Uterus (tissue), 4 donors: ENCODE data around the gene TRIM8. TPM values are rescaled to one million over a fixed set of nuclear protein-coding genes. Genes with fewer than 3 reads are reported as not detected.

Experiments
- DNase-seq, 2 donors: peaks; one replicate each; pipeline ENCODE4 v3.0.0-alpha.2; 2019 to 2020
- H3K27ac ChIP-seq, 2 donors: fragments of 200-600 bp; sonication (generic); 1 replicate in 1 of 2; 2 replicates in 1 of 2; pipeline ENCODE4 v1.5.1; 2016 to 2018
- H3K27me3 ChIP-seq, 2 donors: fragments of 200-600 bp; sonication (generic); one replicate each; pipeline ENCODE4 v1.5.1; 2018 to 2019; ENCODE audit warnings: control low read depth in 1 of 2
- H3K36me3 ChIP-seq, 2 donors: fragments of 200-600 bp; sonication (generic); one replicate each; pipeline ENCODE4 v1.5.1; 2019; ENCODE audit warnings: control low read depth in 1 of 2
- H3K4me1 ChIP-seq, 2 donors: fragments of 200-600 bp; sonication (generic); one replicate each; pipeline ENCODE4 v1.5.1; 2018 to 2019; ENCODE audit warnings: control low read depth in 1 of 2
- H3K4me3 ChIP-seq, 2 donors: fragments of 200-600 bp; sonication (generic); 1 replicate in 1 of 2; 2 replicates in 1 of 2; pipeline ENCODE4 v1.5.1; 2018 to 2019; ENCODE audit warnings: mild to moderate bottlenecking in 1 of 2
- H3K9me3 ChIP-seq, 2 donors: fragments of 200-600 bp; sonication (generic); one replicate each; pipeline ENCODE4 v1.5.1; 2019; ENCODE audit warnings: control low read depth in 1 of 2
- POLR2A ChIP-seq, 2 donors: fragments of 450-650 bp; IDR thresholded peaks; one replicate each; pipeline ENCODE4 v1.6.1; 2016; ENCODE audit warnings: antibody characterized with exemption in 2 of 2, mild to moderate bottlenecking in 1 of 2, moderate library complexity in 1 of 2
- intact Hi-C: fragments of 100-400 bp; cut with DNase I; formaldehyde crosslinking; loops from one replicate; pipeline ENCODE4 v1.15.1; 2023; ENCODE audit warnings: low total_unique reads
- total RNA-seq, 4 donors: library from RNA; depleted of rRNA in 3 of 4; stranded (reverse); fragments of >200 nt in 3 of 4; gene quantifications; one replicate each; pipeline versions ENCODE4 v1.1.0 to v1.2.4, GENCODE V29; 2014 to 2023
- TF ChIP-seq, protein P1 (sequence below), 4 experiments: fragments of 200-600 bp in 2 of 4; fragments of 450-650 bp in 2 of 4; sonication (generic) in 2 of 4; IDR thresholded peaks; one replicate each; pipeline ENCODE4 v1.5.1; 2016 to 2019; ENCODE audit warnings: antibody characterized with exemption in 4 of 4, mild to moderate bottlenecking in 2 of 4, moderate library complexity in 1 of 4
- donor health status: DM: yes; HTN: yes; CAD: no.

The TRIM8 gene
- total RNA-seq, 4 donors from 2014 or later = 71.2 to 119 (median 102) TPM

DNA sequence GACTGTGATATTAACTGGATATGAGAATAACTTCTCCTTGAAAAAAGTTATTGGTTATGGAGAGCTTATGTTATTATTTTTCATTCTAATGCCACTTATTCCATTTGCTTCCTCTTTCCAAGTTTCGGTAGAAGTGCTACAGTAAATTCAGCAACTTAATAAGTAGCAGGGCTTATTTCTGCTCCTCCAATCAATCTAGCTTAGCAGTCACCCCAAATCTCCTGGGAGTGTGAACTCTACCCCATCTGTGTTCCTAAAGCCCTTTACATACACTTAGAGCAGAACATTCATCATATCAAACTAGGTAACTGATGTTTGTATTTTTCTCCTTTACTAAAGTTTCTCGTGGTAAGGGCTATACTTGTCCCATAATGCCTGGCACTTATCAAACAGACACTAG is 61.3 kb downstream of the TRIM8 start:
- no peaks in the 10 kb centered on the region for H3K9me3 ChIP-seq
- no peaks in the 10 kb centered on the region for H3K27me3 ChIP-seq
- no peak overlapping the region for H3K4me3 ChIP-seq
- no peaks in the 10 kb centered on the region for H3K4me1 ChIP-seq
- TF ChIP-seq, protein P1, sequence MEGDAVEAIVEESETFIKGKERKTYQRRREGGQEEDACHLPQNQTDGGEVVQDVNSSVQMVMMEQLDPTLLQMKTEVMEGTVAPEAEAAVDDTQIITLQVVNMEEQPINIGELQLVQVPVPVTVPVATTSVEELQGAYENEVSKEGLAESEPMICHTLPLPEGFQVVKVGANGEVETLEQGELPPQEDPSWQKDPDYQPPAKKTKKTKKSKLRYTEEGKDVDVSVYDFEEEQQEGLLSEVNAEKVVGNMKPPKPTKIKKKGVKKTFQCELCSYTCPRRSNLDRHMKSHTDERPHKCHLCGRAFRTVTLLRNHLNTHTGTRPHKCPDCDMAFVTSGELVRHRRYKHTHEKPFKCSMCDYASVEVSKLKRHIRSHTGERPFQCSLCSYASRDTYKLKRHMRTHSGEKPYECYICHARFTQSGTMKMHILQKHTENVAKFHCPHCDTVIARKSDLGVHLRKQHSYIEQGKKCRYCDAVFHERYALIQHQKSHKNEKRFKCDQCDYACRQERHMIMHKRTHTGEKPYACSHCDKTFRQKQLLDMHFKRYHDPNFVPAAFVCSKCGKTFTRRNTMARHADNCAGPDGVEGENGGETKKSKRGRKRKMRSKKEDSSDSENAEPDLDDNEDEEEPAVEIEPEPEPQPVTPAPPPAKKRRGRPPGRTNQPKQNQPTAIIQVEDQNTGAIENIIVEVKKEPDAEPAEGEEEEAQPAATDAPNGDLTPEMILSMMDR (IDR thresholded peaks at IDR 0.05) = no peak
- no peak for TF ChIP-seq POLR2A (IDR thresholded peaks at IDR 0.05)
- no peak overlapping the region for H3K27ac ChIP-seq
- no peaks in the 10 kb centered on the region for H3K36me3 ChIP-seq
- intact Hi-C loops = no loop called here
- DNase-seq = no peak

Other genes starting within 250 kb of the TRIM8 start
- 10 to 100 TPM in 2 of 4 donors, 1 to 10 TPM in 2; 6.4 to 61.7 (median 10.7) TPM for gene NFKB2, start 248.8 kb upstream of the TRIM8 start, total RNA-seq
- gene PSD, start 225.7 kb upstream of the TRIM8 start, total RNA-seq = 100 to 1,000 TPM in 1 of 4 donors, 10 to 100 TPM in 2, not detected in 1; 31.3 to 114 (median 37.3) TPM
- 10 to 100 TPM in 3 of 4 donors, 1 to 10 TPM in 1; 6.8 to 40.0 (median 16.7) TPM for gene FBXL15, start 223.6 kb upstream of the TRIM8 start, total RNA-seq
- gene CUEDC2, start 211.9 kb upstream of the TRIM8 start, total RNA-seq = 10 to 100 TPM; 26.2 to 51.6 (median 35.6) TPM
- gene C10orf95, start 192.9 kb upstream of the TRIM8 start, total RNA-seq = under 1 TPM in 1 of 4 donors, not detected in 3; 0.21 TPM
- 100 to 1,000 TPM in 1 of 4 donors, 10 to 100 TPM in 3; 38.7 to 106 (median 70.9) TPM for gene ACTR1A, start 141.8 kb upstream of the TRIM8 start, total RNA-seq
- 10 to 100 TPM in 2 of 4 donors, 1 to 10 TPM in 2; 2.8 to 20.7 (median 12.3) TPM for gene SUFU, start 140.5 kb upstream of the TRIM8 start, total RNA-seq
- 10 to 100 TPM in 3 of 4 donors, 1 to 10 TPM in 1; 7.1 to 19.9 (median 11.0) TPM for gene ARL3, start 69.9 kb downstream of the TRIM8 start, total RNA-seq
- 10 to 100 TPM in 2 of 4 donors, 1 to 10 TPM in 2; 1.2 to 16.9 (median 8.5) TPM for gene SFXN2, start 70.2 kb downstream of the TRIM8 start, total RNA-seq
- 10 to 100 TPM; 27.4 to 79.2 (median 55.3) TPM for gene WBP1L, start 99.5 kb downstream of the TRIM8 start, total RNA-seq
- 1 to 10 TPM in 2 of 4 donors, under 1 TPM in 1, not detected in 1; 0.83 to 3.6 (median 1.6) TPM for gene CYP17A1, start 192.9 kb downstream of the TRIM8 start, total RNA-seq
- gene BORCS7, start 209.8 kb downstream of the TRIM8 start, total RNA-seq = 10 to 100 TPM; 17.6 to 80.2 (median 44.7) TPM
- gene AS3MT, start 225.0 kb downstream of the TRIM8 start, total RNA-seq = 10 to 100 TPM in 1 of 4 donors, 1 to 10 TPM in 2, under 1 TPM in 1; 0.51 to 15.3 (median 2.6) TPM